SK-N-MC (cell line): ENCODE measurements around the gene LOXHD1.

Experiments used
- EZH2 ChIP-seq: fragments of 200-600 bp; sonication (generic); IDR thresholded peaks from one replicate; pipeline ENCODE4 v1.6.1; 2017; ENCODE audit warnings: antibody characterized with exemption
- FOXP2 ChIP-seq: optimal IDR thresholded peaks from 2 replicates; pipeline ENCODE3; 2011; ENCODE audit warnings: mild to moderate bottlenecking, moderate library complexity; ENCODE audit not compliant: insufficient read depth; ENCODE audit errors: extremely low read length, control extremely low read depth
- POLR2AphosphoS5 ChIP-seq: IDR thresholded peaks from 2 replicates; pipeline ENCODE4 v1.6.1; 2012; ENCODE audit warnings: mild to moderate bottlenecking, low read depth, low read length, borderline replicate concordance

GRCh38 chr18:46601141-46601805 is 55.7 kb downstream of the LOXHD1 start:
- peak; percentile 54; the same call in 1 of the 2 replicates for TF ChIP-seq POLR2AphosphoS5
- TF ChIP-seq EZH2: no peak
- TF ChIP-seq FOXP2: no peak
